Esophagus mucosa (tissue), 1 donor: Measurements from ENCODE around the gene PTPRO. TPM values are rescaled to one million over a fixed set of nuclear protein-coding genes. Genes with fewer than 3 reads are reported as not detected.

ENCODE experiments used
- ATAC-seq: fragments of 200-7000 bp; cut with Tn5 transposase; one replicate; pipeline ENCODE4 v1.9.1; 2020
- total RNA-seq: library from RNA; stranded (reverse); gene quantifications from one replicate; pipeline ENCODE4 v1.2.4, GENCODE V29; 2023
- donor health status: DM: yes; HTN: yes; CAD: no.

PTPRO gene
- 0.08 TPM for total RNA-seq

GRCh38 chr12:15322164-15323061 lies at the start of gene PTPRO:
Gene PTPRO, plus strand, starts transcription at chr12:15322508.
- peak; percentile 29 for ATAC-seq

GRCh38 chr12:15273896-15274295 lies 48.4 kb upstream of the PTPRO start:
- ATAC-seq: no peak

GRCh38 chr12:15274561-15274967 lies 47.7 kb upstream of the PTPRO start:
- ATAC-seq: peak; percentile 84

- ATAC-seq: no peak
Observed at GRCh38 chr12:15276088-15276698, 46.1 kb upstream of the PTPRO start.

GRCh38 chr12:15278816-15279658 lies 43.3 kb upstream of the PTPRO start:
- peak; percentile 76 for ATAC-seq

- ATAC-seq: no peak
Observed at GRCh38 chr12:15280930-15281329, 41.4 kb upstream of the PTPRO start.

- no peak for ATAC-seq
Observed at GRCh38 chr12:15289192-15289591, 33.1 kb upstream of the PTPRO start.

GRCh38 chr12:15293731-15294130 lies 28.6 kb upstream of the PTPRO start:
- no peak for ATAC-seq

GRCh38 chr12:15299947-15300346 lies 22.4 kb upstream of the PTPRO start:
- ATAC-seq: no peak

- ATAC-seq: no peak
Observed at GRCh38 chr12:15304296-15304695, 18.0 kb upstream of the PTPRO start.

GRCh38 chr12:15306605-15307004 lies 15.7 kb upstream of the PTPRO start:
- ATAC-seq: no peak

GRCh38 chr12:15307079-15307478 lies 15.2 kb upstream of the PTPRO start:
- ATAC-seq: no peak

GRCh38 chr12:15318841-15319240 lies 3.5 kb upstream of the PTPRO start:
- no peak for ATAC-seq

GRCh38 chr12:15320881-15321280 lies 1.4 kb upstream of the PTPRO start:
- ATAC-seq: peak; percentile 43

GRCh38 chr12:15323480-15323879 lies 1.2 kb downstream of the PTPRO start:
- ATAC-seq: no peak

- no peak for ATAC-seq
Observed at GRCh38 chr12:15329891-15330290, 7.6 kb downstream of the PTPRO start.

- ATAC-seq: no peak
Observed at GRCh38 chr12:15334225-15334624, 11.9 kb downstream of the PTPRO start.

GRCh38 chr12:15335959-15336358 lies 13.7 kb downstream of the PTPRO start:
- ATAC-seq: no peak

GRCh38 chr12:15336768-15337553 lies 14.7 kb downstream of the PTPRO start:
- no peak for ATAC-seq

GRCh38 chr12:15341371-15341770 lies 19.1 kb downstream of the PTPRO start:
- ATAC-seq: no peak

GRCh38 chr12:15344561-15344960 lies 22.3 kb downstream of the PTPRO start:
- ATAC-seq: no peak

- no peak for ATAC-seq
Observed at GRCh38 chr12:15346488-15346887, 24.2 kb downstream of the PTPRO start.
